GM19328 (cell line): ENCODE data around the gene FOXB1.

Experiments used
- ATAC-seq: cut with Tn5 transposase; IDR thresholded peaks from one replicate; pipeline ENCODE4 v1.9.1; 2021; ENCODE audit warnings: mild to moderate bottlenecking, moderate library complexity; ENCODE audit not compliant: unreplicated experiment

Gene FOXB1

GRCh38 chr15:59998950-59999611 lies 5.0 kb upstream of the FOXB1 start:
- ATAC-seq = no peak

GRCh38 chr15:59999612-60000112 lies 4.4 kb upstream of the FOXB1 start:
- ATAC-seq = no peak

GRCh38 chr15:60000113-60000823 lies 3.8 kb upstream of the FOXB1 start:
- no peak for ATAC-seq

- no peak for ATAC-seq
Measured at GRCh38 chr15:60000824-60001609, 3.1 kb upstream of the FOXB1 start.

GRCh38 chr15:60001610-60002527 lies 2.2 kb upstream of the FOXB1 start:
- ATAC-seq = no peak

- ATAC-seq = no peak
Measured at GRCh38 chr15:60002528-60003218, 1.4 kb upstream of the FOXB1 start.

GRCh38 chr15:60003243-60004008 lies 685 bp upstream of the FOXB1 start:
- no peak for ATAC-seq

- ATAC-seq = no peak
Measured at GRCh38 chr15:60004846-60005351, 788 bp downstream of the FOXB1 start.

- ATAC-seq = no peak
Measured at GRCh38 chr15:60005352-60006202, 1.5 kb downstream of the FOXB1 start.

GRCh38 chr15:60006203-60006862 lies 2.2 kb downstream of the FOXB1 start:
- no peak for ATAC-seq

GRCh38 chr15:60006873-60007272 lies 2.8 kb downstream of the FOXB1 start:
- ATAC-seq = no peak

- ATAC-seq = no peak
Measured at GRCh38 chr15:60009124-60009960, 5.2 kb downstream of the FOXB1 start.

GRCh38 chr15:60009980-60010732 lies 6.0 kb downstream of the FOXB1 start:
- no peak for ATAC-seq

- no peak for ATAC-seq
Measured at GRCh38 chr15:60010858-60011257, 6.7 kb downstream of the FOXB1 start.

GRCh38 chr15:60012695-60013094 lies 8.6 kb downstream of the FOXB1 start:
- ATAC-seq = no peak
